HCT116 (cell line): ENCODE results near the gene CLCF1. TPM values are rescaled to one million over a fixed set of nuclear protein-coding genes. Genes with fewer than 3 reads are reported as not detected.

Experiments
- ATAC-seq: fragments of 200-7000 bp; cut with Tn5 transposase; 2 replicates; pipeline ENCODE4 v1.9.1; 2020; ENCODE audit warnings: mild to moderate bottlenecking, moderate library complexity
- BruUV-seq: library from RNA; stranded (reverse); fragments of 400-500 nt; replicated peaks from 2 replicates; lab custom pipeline; 2021; lab: Mats Ljungman, UMichigan
- CTCF ChIA-PET: fragments of 300-600 bp; sonication (Branson Sonifier 250); formaldehyde crosslinking; loops from one replicate; lab custom pipeline; 2021; ENCODE audit warnings: antibody characterized with exemption; lab: Charles Lee
- POLR2A ChIA-PET: fragments of 300-600, 350-600 bp; sonication (Branson Sonifier 250); formaldehyde crosslinking; loops from one replicate; lab custom pipeline; 2021; ENCODE audit warnings: antibody characterized with exemption; lab: Charles Lee
- RAD21 ChIA-PET, 2 experiments: fragments of 300-600 bp; sonication (Branson Sonifier 250); formaldehyde crosslinking; loops; one replicate each; lab custom pipeline; 2023; ENCODE audit warnings: low total read pairs in 2 of 2; ENCODE audit not compliant: uncharacterized antibody in 2 of 2, unreplicated experiment in 2 of 2, low non-redundant PET in 1 of 2; lab: Charles Lee
- DNase-seq: peaks from one replicate; pipeline ENCODE4 v3.0.0-alpha.2; 2010; ENCODE audit warnings: low read depth, low spot score
- H2AFZ ChIP-seq: fragments of 200-600 bp; shearing (Covaris generic), sonication (generic); 2 replicates; pipeline ENCODE4 v1.6.1; 2017; ENCODE audit warnings: low read depth, mixed run types, mixed read lengths, antibody characterized with exemption, low read length; ENCODE audit not compliant: poor library complexity, severe bottlenecking
- H3K27ac ChIP-seq: 2 replicates; pipeline ENCODE4 v1.5.1; 2012; ENCODE audit warnings: low read depth, low read length
- H3K27me3 ChIP-seq: fragments of 200-600 bp; sonication (generic); 2 replicates; pipeline ENCODE4 v1.6.1; 2016; ENCODE audit warnings: mixed run types, low read length, mixed read lengths; ENCODE audit not compliant: insufficient read depth
- H3K36me3 ChIP-seq, 2 experiments: fragments of 200-500 bp in 1 of 2; fragments of 200-600 bp in 1 of 2; sonication (Bioruptor generic) in 1 of 2; sonication (generic) in 1 of 2; 2 replicates each; pipeline versions ENCODE4 v1.5.1 to v1.6.1; 2014 to 2016; ENCODE audit warnings: low read length in 2 of 2, inconsistent platforms in 1 of 2, mixed read lengths in 1 of 2, mixed run types in 1 of 2; ENCODE audit not compliant: insufficient read depth in 2 of 2, control insufficient read depth in 1 of 2
- H3K4me1 ChIP-seq, 2 experiments: fragments of 200-600 bp in 1 of 2; sonication (generic) in 1 of 2; 2 replicates each; pipeline versions ENCODE4 v1.5.1 to v1.6.1; 2012 to 2017; ENCODE audit warnings: low read length in 2 of 2, inconsistent platforms in 1 of 2, mild to moderate bottlenecking in 1 of 2, mixed read lengths in 1 of 2, mixed run types in 1 of 2, moderate library complexity in 1 of 2; ENCODE audit not compliant: insufficient read depth in 2 of 2, control insufficient read depth in 1 of 2
- H3K4me2 ChIP-seq: fragments of 200-600 bp; sonication (generic); 2 replicates; pipeline ENCODE4 v1.6.1; 2017; ENCODE audit warnings: mixed run types, low read length, mixed read lengths
- H3K4me3 ChIP-seq, 2 experiments: fragments of 200-600 bp in 1 of 2; sonication (generic) in 1 of 2; replicated peaks in 1 of 2; 2 replicates each; pipeline ENCODE4 v1.5.1; 2011 to 2016; ENCODE audit warnings: low read length in 2 of 2, control low read depth in 1 of 2, low read depth in 1 of 2, mild to moderate bottlenecking in 1 of 2, mixed read lengths in 1 of 2, mixed run types in 1 of 2
- H3K79me2 ChIP-seq: fragments of 200-600 bp; sonication (generic); 2 replicates; pipeline ENCODE4 v1.6.1; 2017; ENCODE audit warnings: mild to moderate bottlenecking, mixed run types, low read length, moderate library complexity, mixed read lengths; ENCODE audit not compliant: insufficient read depth
- H3K9ac ChIP-seq: fragments of 200-600 bp; sonication (generic); 2 replicates; pipeline ENCODE4 v1.6.1; 2016; ENCODE audit warnings: low read length, mixed read lengths
- H3K9me2 ChIP-seq: fragments of 200-600 bp; sonication (generic), shearing (Covaris generic); 2 replicates; pipeline ENCODE4 v1.6.1; 2017; ENCODE audit warnings: mixed run types, mild to moderate bottlenecking, moderate library complexity; ENCODE audit not compliant: insufficient read depth
- H3K9me3 ChIP-seq, 2 experiments: fragments of 200-500 bp in 1 of 2; fragments of 200-600 bp in 1 of 2; sonication (Bioruptor generic) in 1 of 2; sonication (generic) in 1 of 2; 2 replicates each; pipeline ENCODE4 v1.6.1; 2014 to 2017; ENCODE audit warnings: low read length in 2 of 2, mixed read lengths in 2 of 2, inconsistent platforms in 1 of 2, low read depth in 1 of 2, mild to moderate bottlenecking in 1 of 2, mixed run types in 1 of 2, moderate library complexity in 1 of 2; ENCODE audit not compliant: control insufficient read depth in 1 of 2, insufficient read depth in 1 of 2
- H4K20me1 ChIP-seq: fragments of 200-600 bp; sonication (generic), shearing (Covaris generic); 2 replicates; pipeline ENCODE4 v1.6.1; 2017; ENCODE audit warnings: mixed run types, mild to moderate bottlenecking, moderate library complexity; ENCODE audit not compliant: insufficient read depth
- EGR1 ChIP-seq: IDR thresholded peaks from 2 replicates; pipeline ENCODE4 v1.6.1; 2012; ENCODE audit warnings: low read depth
- FOSL1 ChIP-seq: IDR thresholded peaks from 2 replicates; pipeline ENCODE4 v1.6.1; 2012; ENCODE audit warnings: low read depth
- SP1 ChIP-seq: IDR thresholded peaks from 2 replicates; pipeline ENCODE4 v1.6.1; 2012; ENCODE audit warnings: low read depth
- SRF ChIP-seq: IDR thresholded peaks from 2 replicates; pipeline ENCODE4 v1.6.1; 2012; ENCODE audit warnings: low read depth
- TCF7L2 ChIP-seq: IDR thresholded peaks from 2 replicates; pipeline ENCODE4 v1.7.0; 2011; ENCODE audit warnings: borderline replicate concordance, inconsistent platforms; ENCODE audit not compliant: insufficient read depth, insufficient read length; ENCODE audit errors: extremely low read depth
- ZFX ChIP-seq: fragments of 450-650 bp; IDR thresholded peaks from 2 replicates; pipeline ENCODE4 v1.6.1; 2017
- ZNF274 ChIP-seq: fragments of 200-500 bp; sonication (Bioruptor generic); IDR thresholded peaks from 2 replicates; pipeline ENCODE4 v1.6.1; 2014; ENCODE audit warnings: mild to moderate bottlenecking, low read depth, low read length, inconsistent platforms
- intact Hi-C: fragments of 100-400 bp; cut with micrococcal nuclease; formaldehyde crosslinking; loops from 2 replicates; pipeline ENCODE4 v1.10.0; 2022
- total RNA-seq: library from RNA; stranded (reverse); gene quantifications from one replicate; pipeline ENCODE4 v1.2.1, GENCODE V29; 2021; ENCODE audit not compliant: unreplicated experiment
- TF ChIP-seq, protein P1 (sequence below): IDR thresholded peaks from 2 replicates; pipeline ENCODE4 v1.6.1; 2012
- TF ChIP-seq, protein P2 (sequence below): IDR thresholded peaks from 2 replicates; pipeline ENCODE4 v1.6.1; 2012; ENCODE audit warnings: low read depth
- TF ChIP-seq, protein P3 (sequence below): IDR thresholded peaks from 2 replicates; pipeline ENCODE4 v1.6.1; 2011; ENCODE audit warnings: mild to moderate bottlenecking, low read length, moderate library complexity; ENCODE audit not compliant: insufficient replicate concordance; ENCODE audit errors: extremely low read depth

CLCF1 gene
- total RNA-seq, 1 experiment from 2014 or later, result 12.2 TPM

DNA sequence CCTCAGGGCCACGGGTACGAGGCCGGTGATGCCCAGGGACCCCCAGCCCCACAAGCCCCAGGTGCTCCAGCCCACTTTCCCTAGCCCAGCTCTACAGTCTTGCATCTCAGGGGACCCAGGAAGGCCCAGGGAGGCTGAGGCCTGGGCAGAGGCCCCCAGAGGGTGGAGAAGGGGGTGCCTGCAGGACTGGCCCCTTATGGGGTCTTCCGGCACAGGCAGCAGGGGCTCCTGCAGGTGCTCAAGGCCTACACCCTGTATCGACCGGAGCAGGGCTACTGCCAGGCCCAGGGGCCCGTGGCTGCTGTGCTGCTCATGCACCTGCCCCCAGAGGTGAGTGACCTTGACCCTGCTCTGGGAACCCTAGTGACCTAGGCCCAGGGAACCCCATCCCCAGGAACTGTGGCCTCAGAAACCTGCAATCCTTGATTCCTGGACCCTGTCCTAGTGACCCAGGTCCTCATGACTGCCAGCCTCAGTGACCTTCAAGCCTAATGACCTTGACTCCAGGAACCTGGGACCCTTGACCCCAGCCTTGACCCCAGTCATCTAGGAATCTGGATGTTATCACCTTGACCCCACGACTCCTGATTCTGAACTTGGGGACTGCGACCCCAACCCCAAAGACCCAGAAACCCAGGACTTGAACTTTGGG, 32.4 kb upstream of the CLCF1 start:
- Histone ChIP-seq H4K20me1 (no peaks in the 10 kb centered on the region), H3K4me2 (no peak overlapping the region), H3K27me3 (no peaks in the 10 kb centered on the region), H3K9me2 (no peaks in the 10 kb centered on the region), H3K36me3 (no peaks in the 10 kb centered on the region), H3K27ac (no peak overlapping the region; the same call in 1 of the 2 replicates), H3K9me3 (no peaks in the 10 kb centered on the region), H2AFZ (no peak overlapping the region), H3K4me1 (peaks cover 4 to 10% of the 10 kb centered on the region in 2 experiments), H3K79me2 (peaks cover 6% of the 10 kb centered on the region), H3K4me3 (no peak overlapping the region), H3K9ac (no peak overlapping the region)
- ChIA-PET RAD21 (no interaction called here), CTCF (interaction anchor here (0.5 kb wide), 1 partner anchor 384 kb away, joined by 3 read pairs; no protein-coding TSS in a partner anchor), POLR2A (no interaction called here)
- DNase-seq (no peak), ATAC-seq (no peak)
- no TSS peak for BruUV-seq
- TF ChIP-seq, protein P1, sequence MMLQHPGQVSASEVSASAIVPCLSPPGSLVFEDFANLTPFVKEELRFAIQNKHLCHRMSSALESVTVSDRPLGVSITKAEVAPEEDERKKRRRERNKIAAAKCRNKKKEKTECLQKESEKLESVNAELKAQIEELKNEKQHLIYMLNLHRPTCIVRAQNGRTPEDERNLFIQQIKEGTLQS, result no peak
- TF ChIP-seq ZNF274 (no peak), SRF (no peak), ZFX (no peak), TCF7L2 (no peak), FOSL1 (no peak), SP1 (no peak), EGR1 (no peak)
- TF ChIP-seq, protein P2, sequence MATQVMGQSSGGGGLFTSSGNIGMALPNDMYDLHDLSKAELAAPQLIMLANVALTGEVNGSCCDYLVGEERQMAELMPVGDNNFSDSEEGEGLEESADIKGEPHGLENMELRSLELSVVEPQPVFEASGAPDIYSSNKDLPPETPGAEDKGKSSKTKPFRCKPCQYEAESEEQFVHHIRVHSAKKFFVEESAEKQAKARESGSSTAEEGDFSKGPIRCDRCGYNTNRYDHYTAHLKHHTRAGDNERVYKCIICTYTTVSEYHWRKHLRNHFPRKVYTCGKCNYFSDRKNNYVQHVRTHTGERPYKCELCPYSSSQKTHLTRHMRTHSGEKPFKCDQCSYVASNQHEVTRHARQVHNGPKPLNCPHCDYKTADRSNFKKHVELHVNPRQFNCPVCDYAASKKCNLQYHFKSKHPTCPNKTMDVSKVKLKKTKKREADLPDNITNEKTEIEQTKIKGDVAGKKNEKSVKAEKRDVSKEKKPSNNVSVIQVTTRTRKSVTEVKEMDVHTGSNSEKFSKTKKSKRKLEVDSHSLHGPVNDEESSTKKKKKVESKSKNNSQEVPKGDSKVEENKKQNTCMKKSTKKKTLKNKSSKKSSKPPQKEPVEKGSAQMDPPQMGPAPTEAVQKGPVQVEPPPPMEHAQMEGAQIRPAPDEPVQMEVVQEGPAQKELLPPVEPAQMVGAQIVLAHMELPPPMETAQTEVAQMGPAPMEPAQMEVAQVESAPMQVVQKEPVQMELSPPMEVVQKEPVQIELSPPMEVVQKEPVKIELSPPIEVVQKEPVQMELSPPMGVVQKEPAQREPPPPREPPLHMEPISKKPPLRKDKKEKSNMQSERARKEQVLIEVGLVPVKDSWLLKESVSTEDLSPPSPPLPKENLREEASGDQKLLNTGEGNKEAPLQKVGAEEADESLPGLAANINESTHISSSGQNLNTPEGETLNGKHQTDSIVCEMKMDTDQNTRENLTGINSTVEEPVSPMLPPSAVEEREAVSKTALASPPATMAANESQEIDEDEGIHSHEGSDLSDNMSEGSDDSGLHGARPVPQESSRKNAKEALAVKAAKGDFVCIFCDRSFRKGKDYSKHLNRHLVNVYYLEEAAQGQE, result no peak
- TF ChIP-seq, protein P3, sequence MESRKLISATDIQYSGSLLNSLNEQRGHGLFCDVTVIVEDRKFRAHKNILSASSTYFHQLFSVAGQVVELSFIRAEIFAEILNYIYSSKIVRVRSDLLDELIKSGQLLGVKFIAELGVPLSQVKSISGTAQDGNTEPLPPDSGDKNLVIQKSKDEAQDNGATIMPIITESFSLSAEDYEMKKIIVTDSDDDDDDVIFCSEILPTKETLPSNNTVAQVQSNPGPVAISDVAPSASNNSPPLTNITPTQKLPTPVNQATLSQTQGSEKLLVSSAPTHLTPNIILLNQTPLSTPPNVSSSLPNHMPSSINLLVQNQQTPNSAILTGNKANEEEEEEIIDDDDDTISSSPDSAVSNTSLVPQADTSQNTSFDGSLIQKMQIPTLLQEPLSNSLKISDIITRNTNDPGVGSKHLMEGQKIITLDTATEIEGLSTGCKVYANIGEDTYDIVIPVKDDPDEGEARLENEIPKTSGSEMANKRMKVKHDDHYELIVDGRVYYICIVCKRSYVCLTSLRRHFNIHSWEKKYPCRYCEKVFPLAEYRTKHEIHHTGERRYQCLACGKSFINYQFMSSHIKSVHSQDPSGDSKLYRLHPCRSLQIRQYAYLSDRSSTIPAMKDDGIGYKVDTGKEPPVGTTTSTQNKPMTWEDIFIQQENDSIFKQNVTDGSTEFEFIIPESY, result no peak
- intact Hi-C loops, result no loop called here
